ENCODE data around the gene TAP2. TPM values are rescaled to one million over a fixed set of nuclear protein-coding genes. Genes with fewer than 3 reads are reported as not detected.

TAP2 gene
- polyA plus RNA-seq, 1 of the 3 experiments (the other 2 are of a cell fraction) = 19.9 TPM

DNA sequence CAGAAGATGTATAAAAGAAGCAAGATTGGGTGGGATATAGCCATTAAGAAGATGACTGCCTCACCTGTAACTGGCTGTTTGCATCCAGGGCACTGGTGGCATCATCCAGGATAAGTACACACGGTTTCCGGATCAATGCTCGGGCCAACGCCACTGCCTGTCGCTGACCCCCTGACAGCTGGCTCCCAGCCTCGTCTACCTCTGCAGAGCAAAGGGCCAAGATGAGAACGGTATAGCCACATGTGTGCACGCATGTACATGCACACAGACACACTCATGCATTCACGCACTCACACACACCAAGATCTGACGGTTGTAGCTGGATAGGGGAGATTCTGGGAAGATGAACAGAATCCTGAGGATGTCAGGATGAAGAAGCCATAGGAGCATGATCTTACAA lies 8.5 kb upstream of the TAP2 start:
- POLR2A ChIA-PET = no interaction called here
- no peaks in the 10 kb centered on the region for H3K79me2 ChIP-seq (ENCODE audit: insufficient read depth)
- no peaks in the 10 kb centered on the region for H3F3A ChIP-seq (replicated peaks; ENCODE audit: insufficient read depth)
- H3K9me2 ChIP-seq = no peaks in the 10 kb centered on the region
- H3K4me2 ChIP-seq = no peak overlapping the region
- CTCF ChIA-PET = interaction anchor here (1.9 to 3.9 kb wide), 2 partner anchors 8 to 22 kb away, joined by 7 to 31 read pairs; partner anchors contain the start of gene TAP2
- H3K27me3 ChIP-seq (ENCODE audit: insufficient read depth) = no peaks in the 10 kb centered on the region
- no peaks in the 10 kb centered on the region for H3K9me3 ChIP-seq
- H3K36me3 ChIP-seq (replicated peaks in 1 of 2; ENCODE audit: control insufficient read depth in 1 of 2, insufficient read depth in 2 of 2, low read length in 1 of 2) = peaks cover 5 to 21% of the 10 kb centered on the region in 2 experiments
- no peak for TF ChIP-seq POLR2AphosphoS5 (IDR thresholded peaks at IDR 0.05; ENCODE audit: low read depth, low read length)
- no peak for TF ChIP-seq RAD21 (IDR thresholded peaks at IDR 0.05; ENCODE audit: low read length)
- no peak for TF ChIP-seq CHD2 (IDR thresholded peaks at IDR 0.05; ENCODE audit: low read length, partially characterized antibody)
- no peak for TF ChIP-seq JUND (IDR thresholded peaks at IDR 0.05)
- no peak for TF ChIP-seq GABPA (IDR thresholded peaks at IDR 0.05; ENCODE audit: low read depth)
- TF ChIP-seq TEAD4 (IDR thresholded peaks at IDR 0.05; ENCODE audit: borderline replicate concordance, insufficient read depth) = no peak
- TF ChIP-seq REST (IDR thresholded peaks at IDR 0.05; ENCODE audit: low read depth, low read length) = no peak
- no peak for TF ChIP-seq TAF1 (IDR thresholded peaks at IDR 0.05; ENCODE audit: borderline replicate concordance, low read depth, low read length)
- TF ChIP-seq MXI1 (IDR thresholded peaks at IDR 0.05; ENCODE audit: low read depth, low read length) = no peak
- TF ChIP-seq USF2 (IDR thresholded peaks at IDR 0.05; ENCODE audit: borderline replicate concordance, low read depth, low read length) = no peak
- TF ChIP-seq PBX3 (IDR thresholded peaks at IDR 0.05) = no peak
- TF ChIP-seq ELF1 (IDR thresholded peaks at IDR 0.05) = no peak
- no peak for TF ChIP-seq EZH2phosphoT487 (IDR thresholded peaks at IDR 0.05; ENCODE audit: borderline replicate concordance, low read depth)
- TF ChIP-seq RFX5 (IDR thresholded peaks at IDR 0.05; ENCODE audit: low read length) = no peak
- TF ChIP-seq NFIC (IDR thresholded peaks at IDR 0.05; ENCODE audit: borderline replicate concordance) = no peak
- TF ChIP-seq, protein P1, sequence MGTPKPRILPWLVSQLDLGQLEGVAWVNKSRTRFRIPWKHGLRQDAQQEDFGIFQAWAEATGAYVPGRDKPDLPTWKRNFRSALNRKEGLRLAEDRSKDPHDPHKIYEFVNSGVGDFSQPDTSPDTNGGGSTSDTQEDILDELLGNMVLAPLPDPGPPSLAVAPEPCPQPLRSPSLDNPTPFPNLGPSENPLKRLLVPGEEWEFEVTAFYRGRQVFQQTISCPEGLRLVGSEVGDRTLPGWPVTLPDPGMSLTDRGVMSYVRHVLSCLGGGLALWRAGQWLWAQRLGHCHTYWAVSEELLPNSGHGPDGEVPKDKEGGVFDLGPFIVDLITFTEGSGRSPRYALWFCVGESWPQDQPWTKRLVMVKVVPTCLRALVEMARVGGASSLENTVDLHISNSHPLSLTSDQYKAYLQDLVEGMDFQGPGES (IDR thresholded peaks at IDR 0.05; ENCODE audit: low read depth, low read length) = no peak
- TF ChIP-seq NRF1 (IDR thresholded peaks at IDR 0.05; ENCODE audit: low read depth, low read length) = no peak
- no peak overlapping the region for H3K9ac ChIP-seq
- no peak overlapping the region for H2AFZ ChIP-seq (ENCODE audit: low read depth)
- no peak overlapping the region for H3K4me3 ChIP-seq (ENCODE audit: low read depth in 2 of 2, low read length in 1 of 2)
- H3K27ac ChIP-seq (ENCODE audit: low read depth in 2 of 2, low read length in 1 of 2) = no peak overlapping the region
- 78% methylated on average over 10 of the region's 10 CpGs for WGBS (ENCODE audit: low lambda C conversion rate)
- H3K4me1 ChIP-seq (ENCODE audit: control insufficient read depth in 1 of 2, insufficient read depth in 2 of 2, low read depth in 1 of 2, low read length in 1 of 2) = peaks cover 0 to 13% of the 10 kb centered on the region in 2 experiments; a peak in 1 of 4 replicates
- no peaks in the 10 kb centered on the region for H4K20me1 ChIP-seq (ENCODE audit: insufficient read depth)
- no peak for DNase-seq
